ENCODE measurements around the gene MSI1.

DNA sequence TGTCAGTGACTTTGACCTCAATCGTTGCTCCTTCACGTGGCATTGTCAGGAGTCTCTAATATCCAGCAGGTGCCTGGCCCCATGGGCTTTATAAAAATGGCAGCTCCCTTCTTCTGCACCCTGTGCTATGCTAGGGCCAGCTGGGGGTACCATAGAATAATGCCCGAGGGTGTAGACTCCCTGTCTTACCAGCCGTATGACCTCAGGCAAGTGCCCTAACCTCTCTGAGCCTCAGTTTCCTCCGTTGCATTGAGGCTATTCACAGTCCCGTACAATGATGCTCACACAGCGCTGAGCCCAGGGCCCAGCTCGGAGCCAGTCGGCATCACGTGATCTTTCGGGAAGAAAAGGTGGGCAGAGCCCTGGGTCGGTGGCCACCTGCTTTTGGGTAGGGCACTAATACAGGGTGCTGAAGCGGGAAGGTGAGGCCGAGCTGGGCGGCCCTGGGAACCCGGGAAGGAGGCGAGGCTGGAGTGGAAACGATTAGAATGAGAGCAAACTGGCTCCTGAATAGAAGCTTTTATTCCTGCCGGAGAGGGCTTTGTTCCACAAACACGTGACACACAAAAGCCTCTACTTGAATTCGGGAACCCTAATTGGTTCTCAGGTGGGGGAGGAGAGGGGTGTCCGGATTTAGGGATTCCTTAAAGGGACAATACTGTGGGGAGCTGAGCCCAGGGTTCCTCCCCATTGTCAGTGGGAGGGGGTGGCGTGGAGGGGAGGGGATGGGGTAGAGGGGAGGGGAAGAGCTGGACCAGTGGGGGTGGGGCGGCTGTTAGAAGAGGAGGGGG is 19.9 kb upstream of the MSI1 start:
- TF ChIP-seq, protein P1, sequence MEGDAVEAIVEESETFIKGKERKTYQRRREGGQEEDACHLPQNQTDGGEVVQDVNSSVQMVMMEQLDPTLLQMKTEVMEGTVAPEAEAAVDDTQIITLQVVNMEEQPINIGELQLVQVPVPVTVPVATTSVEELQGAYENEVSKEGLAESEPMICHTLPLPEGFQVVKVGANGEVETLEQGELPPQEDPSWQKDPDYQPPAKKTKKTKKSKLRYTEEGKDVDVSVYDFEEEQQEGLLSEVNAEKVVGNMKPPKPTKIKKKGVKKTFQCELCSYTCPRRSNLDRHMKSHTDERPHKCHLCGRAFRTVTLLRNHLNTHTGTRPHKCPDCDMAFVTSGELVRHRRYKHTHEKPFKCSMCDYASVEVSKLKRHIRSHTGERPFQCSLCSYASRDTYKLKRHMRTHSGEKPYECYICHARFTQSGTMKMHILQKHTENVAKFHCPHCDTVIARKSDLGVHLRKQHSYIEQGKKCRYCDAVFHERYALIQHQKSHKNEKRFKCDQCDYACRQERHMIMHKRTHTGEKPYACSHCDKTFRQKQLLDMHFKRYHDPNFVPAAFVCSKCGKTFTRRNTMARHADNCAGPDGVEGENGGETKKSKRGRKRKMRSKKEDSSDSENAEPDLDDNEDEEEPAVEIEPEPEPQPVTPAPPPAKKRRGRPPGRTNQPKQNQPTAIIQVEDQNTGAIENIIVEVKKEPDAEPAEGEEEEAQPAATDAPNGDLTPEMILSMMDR (IDR thresholded peaks at IDR 0.05 in 2 of 3, conservative IDR thresholded peaks at IDR 0.05 in 1 of 3; ENCODE audit: borderline replicate concordance in 1 of 3, insufficient read depth in 1 of 3, low read depth in 2 of 3, low read length in 2 of 3) = no peak
- TF ChIP-seq EZH2 (IDR thresholded peaks at IDR 0.05) = no peak
- TF ChIP-seq POLR2AphosphoS5 (IDR thresholded peaks at IDR 0.05; ENCODE audit: low read depth, low read length) = no peak
- no peak for TF ChIP-seq ELF1 (IDR thresholded peaks at IDR 0.05; ENCODE audit: borderline replicate concordance, low read depth)
- no peak for TF ChIP-seq RAD21 (IDR thresholded peaks at IDR 0.05; ENCODE audit: low read depth)
- no peak for TF ChIP-seq EZH2phosphoT487 (IDR thresholded peaks at IDR 0.05; ENCODE audit: borderline replicate concordance)
- TF ChIP-seq POLR2A (IDR thresholded peaks at IDR 0.05; ENCODE audit: borderline replicate concordance, extremely low read depth, insufficient read depth, insufficient read length) = no peak
- TF ChIP-seq SP1 (IDR thresholded peaks at IDR 0.05; ENCODE audit: low read depth) = no peak
- TF ChIP-seq, protein P2, sequence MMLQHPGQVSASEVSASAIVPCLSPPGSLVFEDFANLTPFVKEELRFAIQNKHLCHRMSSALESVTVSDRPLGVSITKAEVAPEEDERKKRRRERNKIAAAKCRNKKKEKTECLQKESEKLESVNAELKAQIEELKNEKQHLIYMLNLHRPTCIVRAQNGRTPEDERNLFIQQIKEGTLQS (IDR thresholded peaks at IDR 0.05) = no peak
- TF ChIP-seq, protein P3, sequence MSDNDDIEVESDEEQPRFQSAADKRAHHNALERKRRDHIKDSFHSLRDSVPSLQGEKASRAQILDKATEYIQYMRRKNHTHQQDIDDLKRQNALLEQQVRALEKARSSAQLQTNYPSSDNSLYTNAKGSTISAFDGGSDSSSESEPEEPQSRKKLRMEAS (IDR thresholded peaks at IDR 0.05) = no peak
- no peak for TF ChIP-seq ZFX (IDR thresholded peaks at IDR 0.05)
- no peak for TF ChIP-seq SIN3A (IDR thresholded peaks at IDR 0.05; ENCODE audit: low read depth)
- no peak for TF ChIP-seq ZNF274 (IDR thresholded peaks at IDR 0.05; ENCODE audit: low read depth, low read length)
- TF ChIP-seq, protein P4, sequence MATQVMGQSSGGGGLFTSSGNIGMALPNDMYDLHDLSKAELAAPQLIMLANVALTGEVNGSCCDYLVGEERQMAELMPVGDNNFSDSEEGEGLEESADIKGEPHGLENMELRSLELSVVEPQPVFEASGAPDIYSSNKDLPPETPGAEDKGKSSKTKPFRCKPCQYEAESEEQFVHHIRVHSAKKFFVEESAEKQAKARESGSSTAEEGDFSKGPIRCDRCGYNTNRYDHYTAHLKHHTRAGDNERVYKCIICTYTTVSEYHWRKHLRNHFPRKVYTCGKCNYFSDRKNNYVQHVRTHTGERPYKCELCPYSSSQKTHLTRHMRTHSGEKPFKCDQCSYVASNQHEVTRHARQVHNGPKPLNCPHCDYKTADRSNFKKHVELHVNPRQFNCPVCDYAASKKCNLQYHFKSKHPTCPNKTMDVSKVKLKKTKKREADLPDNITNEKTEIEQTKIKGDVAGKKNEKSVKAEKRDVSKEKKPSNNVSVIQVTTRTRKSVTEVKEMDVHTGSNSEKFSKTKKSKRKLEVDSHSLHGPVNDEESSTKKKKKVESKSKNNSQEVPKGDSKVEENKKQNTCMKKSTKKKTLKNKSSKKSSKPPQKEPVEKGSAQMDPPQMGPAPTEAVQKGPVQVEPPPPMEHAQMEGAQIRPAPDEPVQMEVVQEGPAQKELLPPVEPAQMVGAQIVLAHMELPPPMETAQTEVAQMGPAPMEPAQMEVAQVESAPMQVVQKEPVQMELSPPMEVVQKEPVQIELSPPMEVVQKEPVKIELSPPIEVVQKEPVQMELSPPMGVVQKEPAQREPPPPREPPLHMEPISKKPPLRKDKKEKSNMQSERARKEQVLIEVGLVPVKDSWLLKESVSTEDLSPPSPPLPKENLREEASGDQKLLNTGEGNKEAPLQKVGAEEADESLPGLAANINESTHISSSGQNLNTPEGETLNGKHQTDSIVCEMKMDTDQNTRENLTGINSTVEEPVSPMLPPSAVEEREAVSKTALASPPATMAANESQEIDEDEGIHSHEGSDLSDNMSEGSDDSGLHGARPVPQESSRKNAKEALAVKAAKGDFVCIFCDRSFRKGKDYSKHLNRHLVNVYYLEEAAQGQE (IDR thresholded peaks at IDR 0.05; ENCODE audit: low read depth) = no peak
